DOHH2 (cell line): Measurements from ENCODE around the gene ARPC4.
"Not testable (repeated sequence)": the region's sequence is repeated elsewhere in the genome, so short reads cannot be mapped to it uniquely, and the experiment has no call there.

Experiments
- H3F3A ChIP-seq: fragments of 200-600 bp; sonication (generic), shearing (Covaris generic); 2 replicates; pipeline ENCODE4 v1.6.0; 2016; ENCODE audit warnings: antibody characterized with exemption, mild to moderate bottlenecking; ENCODE audit not compliant: control insufficient read depth, insufficient read depth
- H3K27ac ChIP-seq: fragments of 200-600 bp; sonication (generic); 2 replicates; pipeline ENCODE4 v1.5.1; 2014; ENCODE audit warnings: low read depth, mild to moderate bottlenecking, low read length, moderate library complexity
- H3K27me3 ChIP-seq: fragments of 200-600 bp; sonication (generic); 2 replicates; pipeline ENCODE4 v1.6.1; 2014; ENCODE audit warnings: mild to moderate bottlenecking, low read length, mixed read lengths; ENCODE audit not compliant: control insufficient read depth
- H3K36me3 ChIP-seq: fragments of 200-600 bp; sonication (generic); 2 replicates; pipeline ENCODE4 v1.6.1; 2014; ENCODE audit warnings: mild to moderate bottlenecking, low read length, moderate library complexity, mixed read lengths; ENCODE audit not compliant: control insufficient read depth
- H3K4me1 ChIP-seq: fragments of 200-600 bp; sonication (generic); 2 replicates; pipeline ENCODE4 v1.6.1; 2014; ENCODE audit warnings: mild to moderate bottlenecking, low read length, mixed read lengths; ENCODE audit not compliant: control insufficient read depth
- H3K4me2 ChIP-seq: fragments of 200-600 bp; sonication (generic); 2 replicates; pipeline ENCODE4 v1.6.0; 2014; ENCODE audit warnings: mild to moderate bottlenecking, low read length, moderate library complexity
- H3K4me3 ChIP-seq: fragments of 200-600 bp; sonication (generic); 2 replicates; pipeline ENCODE4 v1.5.1; 2014; ENCODE audit warnings: mild to moderate bottlenecking, low read length, mixed read lengths
- H3K79me2 ChIP-seq: fragments of 200-600 bp; sonication (generic); 2 replicates; pipeline ENCODE4 v1.6.1; 2014; ENCODE audit warnings: mild to moderate bottlenecking, low read length, mixed read lengths; ENCODE audit not compliant: control insufficient read depth
- H3K9me2 ChIP-seq: fragments of 200-600 bp; sonication (generic); replicated peaks from 2 replicates; pipeline ENCODE4 v1.6.1; 2014; ENCODE audit warnings: mild to moderate bottlenecking, low read length, mixed read lengths; ENCODE audit not compliant: control insufficient read depth
- H3K9me3 ChIP-seq: fragments of 200-600 bp; sonication (generic); 2 replicates; pipeline ENCODE4 v1.6.1; 2014; ENCODE audit warnings: antibody characterized with exemption, low read length, mixed read lengths; ENCODE audit not compliant: control insufficient read depth, insufficient read depth
- H4K20me1 ChIP-seq: fragments of 200-600 bp; sonication (generic); 2 replicates; pipeline ENCODE4 v1.6.0; 2014; ENCODE audit warnings: low read depth, mild to moderate bottlenecking, antibody characterized with exemption, low read length, moderate library complexity; ENCODE audit not compliant: control insufficient read depth, insufficient read depth
- EZH2phosphoT487 ChIP-seq: fragments of 200-600 bp; sonication (generic); IDR thresholded peaks from 2 replicates; pipeline ENCODE4 v1.6.1; 2017; ENCODE audit warnings: borderline replicate concordance, mild to moderate bottlenecking, antibody characterized with exemption, low read length, moderate library complexity, mixed read lengths
- TF ChIP-seq, protein P1 (sequence below): fragments of 200-600 bp; sonication (generic); IDR thresholded peaks from one replicate; pipeline ENCODE4 v1.5.1; 2014; ENCODE audit warnings: antibody characterized with exemption, mild to moderate bottlenecking, low read depth, low read length; ENCODE audit not compliant: poor library complexity, severe bottlenecking

ARPC4 gene

GRCh38 chr3:9848860-9849259, 56.0 kb downstream of the ARPC4 start:
- H3K9me3 ChIP-seq, H3K27ac ChIP-seq, H3K36me3 ChIP-seq, H3K4me1 ChIP-seq, H3K27me3 ChIP-seq, H3K4me2 ChIP-seq, H4K20me1 ChIP-seq, H3K9me2 ChIP-seq, H3K4me3 ChIP-seq, H3K79me2 ChIP-seq, H3F3A ChIP-seq: not testable (repeated sequence)
- TF ChIP-seq, protein P1, sequence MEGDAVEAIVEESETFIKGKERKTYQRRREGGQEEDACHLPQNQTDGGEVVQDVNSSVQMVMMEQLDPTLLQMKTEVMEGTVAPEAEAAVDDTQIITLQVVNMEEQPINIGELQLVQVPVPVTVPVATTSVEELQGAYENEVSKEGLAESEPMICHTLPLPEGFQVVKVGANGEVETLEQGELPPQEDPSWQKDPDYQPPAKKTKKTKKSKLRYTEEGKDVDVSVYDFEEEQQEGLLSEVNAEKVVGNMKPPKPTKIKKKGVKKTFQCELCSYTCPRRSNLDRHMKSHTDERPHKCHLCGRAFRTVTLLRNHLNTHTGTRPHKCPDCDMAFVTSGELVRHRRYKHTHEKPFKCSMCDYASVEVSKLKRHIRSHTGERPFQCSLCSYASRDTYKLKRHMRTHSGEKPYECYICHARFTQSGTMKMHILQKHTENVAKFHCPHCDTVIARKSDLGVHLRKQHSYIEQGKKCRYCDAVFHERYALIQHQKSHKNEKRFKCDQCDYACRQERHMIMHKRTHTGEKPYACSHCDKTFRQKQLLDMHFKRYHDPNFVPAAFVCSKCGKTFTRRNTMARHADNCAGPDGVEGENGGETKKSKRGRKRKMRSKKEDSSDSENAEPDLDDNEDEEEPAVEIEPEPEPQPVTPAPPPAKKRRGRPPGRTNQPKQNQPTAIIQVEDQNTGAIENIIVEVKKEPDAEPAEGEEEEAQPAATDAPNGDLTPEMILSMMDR: peak; percentile 56

DNA sequence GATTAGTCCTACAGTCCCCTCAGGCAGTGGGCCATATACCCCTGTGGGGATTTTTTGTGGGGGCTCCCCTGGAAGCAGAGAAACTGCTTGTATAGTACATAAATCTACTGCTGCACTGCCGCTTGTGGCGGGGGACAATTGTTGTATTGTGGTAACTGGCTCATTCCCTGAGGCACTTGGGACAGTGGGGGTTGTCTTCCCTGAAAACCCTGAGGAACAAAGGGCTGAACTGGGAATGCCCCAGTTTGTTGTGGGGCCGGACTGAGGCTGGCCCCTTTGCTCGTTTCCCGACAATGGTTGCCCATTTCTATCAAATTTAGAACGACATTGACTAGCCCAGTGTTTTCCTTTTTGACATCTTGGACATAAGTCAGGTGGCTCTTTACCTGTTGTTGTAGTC, 58.5 kb downstream of the ARPC4 start:
- not testable (repeated sequence) for H3K27ac ChIP-seq, H3K9me2 ChIP-seq, H3K79me2 ChIP-seq, H3K36me3 ChIP-seq, H3K4me2 ChIP-seq, H3K4me1 ChIP-seq, H3K27me3 ChIP-seq, H4K20me1 ChIP-seq, H3K9me3 ChIP-seq, H3F3A ChIP-seq, H3K4me3 ChIP-seq

- not testable (repeated sequence) for H3K9me3 ChIP-seq
These were observed 59.0 kb downstream of the ARPC4 start for GRCh38 chr3:9851926-9852325.

DNA sequence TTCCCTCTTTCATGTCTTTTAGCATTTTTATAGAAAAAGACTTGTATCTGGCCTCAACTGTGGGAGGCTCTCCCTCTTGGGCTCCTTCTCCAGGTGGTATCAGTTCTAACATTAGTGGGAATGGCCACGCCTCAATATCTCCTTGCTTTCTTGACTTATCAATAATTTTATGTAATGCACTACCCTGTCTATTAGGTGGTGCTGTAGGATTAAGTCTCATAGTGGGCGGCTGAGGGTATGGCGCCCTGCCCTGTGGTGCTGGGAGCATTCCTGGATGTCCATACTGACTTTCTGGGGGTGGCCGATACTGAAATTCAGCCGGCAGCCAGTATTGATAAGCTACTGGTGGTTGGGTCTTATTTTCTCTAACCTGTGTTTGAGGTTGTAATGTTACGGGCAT, 59.6 kb downstream of the ARPC4 start:
- TF ChIP-seq, protein P1: no peak
- TF ChIP-seq EZH2phosphoT487: no peak
- H3K79me2 ChIP-seq: no peaks in the 10 kb centered on the region
- H3F3A ChIP-seq: no peaks in the 10 kb centered on the region
- H3K27ac ChIP-seq: no peak overlapping the region
- no peaks in the 10 kb centered on the region for H3K9me3 ChIP-seq
- no peaks in the 10 kb centered on the region for H4K20me1 ChIP-seq
- H3K9me2 ChIP-seq: no peaks in the 10 kb centered on the region
- H3K36me3 ChIP-seq: no peaks in the 10 kb centered on the region
- H3K4me2 ChIP-seq: no peak overlapping the region
- H3K27me3 ChIP-seq: peaks cover 4% of the 10 kb centered on the region; the same call in 1 of the 2 replicates
- no peaks in the 10 kb centered on the region for H3K4me1 ChIP-seq
- H3K4me3 ChIP-seq: no peak overlapping the region

More at GRCh38 chr3:9851926-9852325, 59.0 kb downstream of the ARPC4 start:
- H3K4me3 ChIP-seq, H3F3A ChIP-seq, H3K4me2 ChIP-seq, H3K9me2 ChIP-seq, H3K36me3 ChIP-seq, H3K79me2 ChIP-seq, H4K20me1 ChIP-seq, H3K27ac ChIP-seq, H3K27me3 ChIP-seq, H3K4me1 ChIP-seq: not testable (repeated sequence)

DNA sequence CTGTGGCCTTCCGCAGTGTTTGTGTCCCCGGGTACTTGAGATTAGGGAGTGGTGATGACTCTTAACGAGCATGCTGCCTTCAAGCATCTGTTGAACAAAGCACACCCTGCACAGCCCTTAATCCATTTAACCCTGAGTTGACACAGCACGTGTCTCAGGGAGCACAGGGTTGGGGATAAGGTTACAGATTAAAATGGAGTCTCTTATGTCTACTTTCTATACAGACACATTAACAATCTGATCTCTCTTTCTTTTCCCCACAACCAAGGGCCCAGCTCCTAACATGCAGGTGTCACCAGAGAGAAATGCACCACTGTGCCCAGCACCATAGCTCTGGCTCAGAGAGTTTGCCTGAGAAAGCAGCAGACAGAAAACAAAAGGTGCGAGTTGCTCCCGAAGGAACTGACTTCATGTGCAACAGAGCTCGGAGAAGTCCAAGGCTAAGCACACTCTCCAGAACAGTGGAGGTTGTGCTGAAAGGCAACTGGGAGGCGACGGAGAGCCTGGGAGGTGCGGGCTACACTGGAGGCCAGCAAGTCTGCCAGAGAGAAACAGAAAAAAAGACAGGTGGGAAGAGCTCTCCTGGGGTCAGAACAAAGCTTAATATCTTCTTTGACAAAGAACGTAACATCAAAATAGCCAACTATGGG, 61.5 kb downstream of the ARPC4 start:
- H3K4me3 ChIP-seq, H3K36me3 ChIP-seq, H3K4me2 ChIP-seq, H3K4me1 ChIP-seq, H3K9me2 ChIP-seq, H3K27me3 ChIP-seq, H4K20me1 ChIP-seq, H3K27ac ChIP-seq, H3K9me3 ChIP-seq, H3F3A ChIP-seq, H3K79me2 ChIP-seq: not testable (repeated sequence)
